HG03159 (cell line): ENCODE data around the gene FBXL13.
A peak's percentile ranks its signal among the peaks of the same experiment; 100 is the strongest.
"Not testable (repeated sequence)": the region's sequence is repeated elsewhere in the genome, so short reads cannot be mapped to it uniquely, and the experiment has no call there.

Experiments used
- ATAC-seq: cut with Tn5 transposase; IDR thresholded peaks from one replicate; pipeline ENCODE4 v1.9.1; 2021; ENCODE audit warnings: mild to moderate bottlenecking, moderate library complexity; ENCODE audit not compliant: unreplicated experiment

The FBXL13 gene

GRCh38 chr7:102869195-102869594, 205.4 kb downstream of the FBXL13 start:
- no peak for ATAC-seq

DNA sequence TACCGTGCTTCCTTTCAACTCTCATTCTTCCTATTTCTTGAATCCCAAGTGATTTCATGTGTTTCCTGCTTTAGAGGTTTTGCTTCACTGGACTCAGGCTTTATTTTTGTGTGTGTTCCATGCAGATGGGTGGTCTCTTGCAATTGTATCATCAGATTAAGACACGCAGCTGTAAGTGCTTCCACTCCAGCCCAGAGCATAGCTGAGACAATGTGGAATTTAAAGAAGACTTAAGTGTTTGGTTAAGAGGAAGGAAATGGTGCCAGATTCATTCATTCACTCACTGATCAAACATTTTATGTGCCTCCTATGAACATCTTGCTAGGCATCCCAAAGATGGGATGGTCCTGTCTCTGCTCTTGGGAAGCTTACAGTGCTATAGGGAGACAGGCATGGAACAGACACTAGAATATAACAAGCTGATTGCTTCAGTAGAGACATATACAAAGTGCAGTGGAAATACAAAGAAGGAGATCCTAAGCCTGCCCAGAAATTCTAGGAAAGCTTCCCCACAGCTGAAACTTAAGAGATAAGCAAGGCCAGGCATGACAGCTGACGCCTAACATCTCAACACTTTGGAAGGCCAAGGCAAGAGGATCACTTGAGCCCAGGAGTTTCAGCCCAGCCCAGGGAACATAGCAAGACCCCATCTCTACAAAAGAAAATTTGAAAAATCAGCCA, 207.9 kb downstream of the FBXL13 start:
- no peak for ATAC-seq

GRCh38 chr7:102864958-102865357, 209.6 kb downstream of the FBXL13 start:
- no peak for ATAC-seq

- ATAC-seq: no peak
Observed at GRCh38 chr7:102860351-102860811, 214.2 kb downstream of the FBXL13 start.

DNA sequence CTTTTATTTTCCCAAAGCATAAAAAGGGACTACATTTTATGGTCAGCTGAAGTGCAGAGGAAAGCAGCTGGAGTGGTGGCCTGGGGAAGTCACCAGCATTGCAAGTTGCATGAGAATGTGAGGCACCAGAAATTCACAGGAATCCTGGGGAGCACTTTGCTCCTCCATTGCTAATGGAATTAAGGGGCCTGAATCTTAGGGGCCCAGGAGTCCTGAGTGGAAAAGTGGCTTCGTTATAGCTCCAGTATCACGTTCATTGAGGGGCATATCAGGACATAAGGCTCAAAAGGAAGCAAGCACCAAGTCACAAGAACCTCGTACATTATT, 214.8 kb downstream of the FBXL13 start:
- ATAC-seq: no peak

DNA sequence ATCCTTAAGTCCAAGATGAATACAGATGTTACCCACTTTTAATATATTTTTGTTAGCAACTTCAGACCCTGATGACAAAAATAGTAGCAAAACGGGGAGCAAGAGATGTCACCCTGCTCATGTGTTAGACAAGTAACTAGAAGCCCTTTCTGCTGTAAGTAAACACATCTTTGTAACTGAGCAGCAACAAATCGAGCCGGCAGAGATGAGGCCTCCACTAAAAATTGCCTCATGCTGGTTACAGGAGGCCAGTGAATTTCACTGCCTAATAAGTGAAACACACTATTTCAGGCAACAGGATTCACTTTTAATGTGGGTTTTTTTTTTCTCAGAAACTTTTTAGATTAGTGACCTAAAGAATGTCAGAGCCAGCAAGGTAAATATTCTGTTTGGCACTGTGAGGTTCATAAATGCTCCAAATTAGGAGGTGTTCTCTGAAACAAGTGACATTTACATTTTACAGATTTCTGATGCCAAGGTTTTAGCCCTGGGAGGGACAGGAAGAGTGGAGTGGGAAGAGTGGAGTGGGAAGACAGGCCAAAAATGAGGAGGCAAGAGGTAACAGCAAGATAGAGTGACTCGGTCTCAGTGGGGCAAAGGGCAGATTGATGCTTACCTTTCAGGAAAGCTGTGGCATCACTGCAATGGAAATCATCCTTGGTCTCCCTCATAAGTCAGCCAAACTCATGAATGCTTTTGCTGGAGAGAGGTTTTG, 215.4 kb downstream of the FBXL13 start:
- ATAC-seq: no peak

DNA sequence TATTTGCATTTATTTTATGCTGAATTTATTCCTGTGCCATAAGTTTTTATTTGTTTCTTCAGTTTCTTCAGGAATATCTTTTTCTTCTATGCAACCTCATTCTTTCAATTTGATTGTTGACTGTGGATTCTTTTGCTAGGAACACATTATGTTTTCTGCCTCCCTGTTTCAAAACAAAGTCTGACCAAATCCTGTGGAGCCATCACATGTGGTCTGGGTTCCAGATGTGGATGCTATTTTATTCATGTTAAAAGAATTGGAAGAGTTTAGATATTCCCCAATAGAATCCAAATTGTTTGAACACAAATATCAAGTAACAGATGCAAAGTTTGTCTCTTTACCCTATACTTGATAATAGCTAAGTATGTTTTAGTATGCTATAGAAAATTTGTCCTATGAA, 218.6 kb downstream of the FBXL13 start:
- ATAC-seq: no peak

DNA sequence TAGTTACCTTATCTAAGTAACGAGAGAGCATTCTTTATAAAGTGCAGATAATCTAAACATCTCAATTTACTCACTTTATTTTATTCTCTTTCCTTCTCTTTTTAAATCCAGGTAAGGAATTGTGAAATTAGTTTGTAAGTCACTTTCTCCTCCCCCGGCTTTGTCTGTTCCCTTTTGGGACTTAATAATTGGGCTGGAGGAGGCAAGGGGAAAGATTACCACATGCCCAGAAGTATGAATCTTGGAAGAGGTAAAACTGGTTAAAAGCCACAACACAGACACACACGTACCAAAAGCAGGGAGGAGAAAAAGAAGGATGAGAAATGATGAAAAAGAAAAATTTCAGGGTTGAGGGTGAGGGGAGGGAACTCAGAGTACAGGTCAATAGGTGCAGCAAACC, 225.1 kb downstream of the FBXL13 start:
- no peak for ATAC-seq

- no peak for ATAC-seq
Observed at GRCh38 chr7:102849079-102849478, 225.5 kb downstream of the FBXL13 start.

DNA sequence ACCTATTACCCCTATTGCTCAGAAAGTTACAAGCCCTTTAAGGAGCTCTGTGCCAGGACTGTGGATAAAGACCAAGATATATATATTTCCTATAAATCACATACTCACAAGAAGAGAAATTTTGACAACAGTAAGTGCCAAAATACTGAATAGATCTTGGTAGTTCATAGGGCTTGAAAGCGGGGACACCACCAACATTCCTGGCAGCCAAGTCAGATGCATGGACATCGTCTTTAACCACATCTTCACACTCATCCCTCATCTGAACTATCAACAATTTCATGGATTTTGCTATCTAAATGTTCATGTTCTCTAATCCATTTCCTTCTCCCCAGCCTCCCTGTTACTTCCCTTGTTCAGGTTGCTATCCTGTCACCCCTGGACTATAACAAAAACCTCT, 229.2 kb downstream of the FBXL13 start:
- ATAC-seq: no peak

DNA sequence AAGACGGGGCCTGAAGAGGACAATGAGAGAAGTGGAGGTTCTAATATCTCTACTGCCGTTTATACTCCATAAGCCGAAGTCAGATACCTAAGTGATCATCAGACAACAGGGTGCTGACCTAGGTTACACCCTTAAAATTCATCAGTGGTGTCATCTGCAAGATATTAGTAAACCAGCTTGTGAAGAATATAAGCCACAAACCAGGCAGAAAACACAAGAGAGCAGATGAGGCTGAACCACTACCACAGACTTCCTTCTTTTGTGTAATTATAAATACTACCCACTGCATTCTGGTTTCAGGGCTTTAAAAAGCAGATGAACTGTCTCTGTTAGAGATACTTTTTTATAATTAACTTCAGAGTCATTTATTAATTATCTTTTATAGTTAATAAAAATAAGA, 230.7 kb downstream of the FBXL13 start:
- ATAC-seq: peak; percentile 83

DNA sequence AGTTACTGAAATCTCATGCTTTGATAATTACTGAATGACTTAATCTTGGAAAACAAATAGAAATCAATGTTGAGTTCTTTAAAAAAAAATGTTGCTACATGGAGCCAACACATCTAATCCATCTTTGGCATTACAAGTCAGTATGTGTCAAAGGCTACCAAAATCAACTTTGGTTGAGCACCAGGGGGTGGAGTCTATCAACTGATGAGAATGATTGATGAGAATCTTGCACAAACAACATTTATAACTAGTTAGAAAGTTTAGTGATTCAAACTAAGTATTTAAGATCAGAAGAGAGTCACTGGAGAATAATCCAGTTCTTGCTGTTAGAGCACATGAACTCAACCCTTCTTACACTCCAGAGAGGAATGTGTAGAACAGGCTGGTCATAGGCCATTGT, 232.3 kb downstream of the FBXL13 start:
- no peak for ATAC-seq

DNA sequence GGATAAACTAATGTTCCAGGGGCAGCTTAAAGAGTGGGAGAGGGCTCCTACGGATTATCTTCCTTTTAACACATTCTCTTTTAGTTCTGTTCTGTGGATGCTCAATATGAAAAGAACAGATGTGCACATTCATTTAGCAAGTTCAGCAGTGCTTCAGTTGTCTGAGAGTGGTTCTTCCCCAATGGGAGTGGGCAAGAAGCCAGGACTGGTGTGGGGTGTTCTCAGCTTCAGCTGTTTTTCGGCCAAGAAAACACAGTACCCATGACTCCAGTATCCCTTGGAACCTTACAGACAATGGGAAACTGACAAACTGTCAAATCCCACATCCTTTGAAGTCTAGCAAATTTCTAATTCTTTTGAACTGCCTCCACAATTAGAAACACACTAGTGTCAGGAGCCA, 233.3 kb downstream of the FBXL13 start:
- ATAC-seq: no peak

GRCh38 chr7:102840404-102840803, 234.2 kb downstream of the FBXL13 start:
- no peak for ATAC-seq

DNA sequence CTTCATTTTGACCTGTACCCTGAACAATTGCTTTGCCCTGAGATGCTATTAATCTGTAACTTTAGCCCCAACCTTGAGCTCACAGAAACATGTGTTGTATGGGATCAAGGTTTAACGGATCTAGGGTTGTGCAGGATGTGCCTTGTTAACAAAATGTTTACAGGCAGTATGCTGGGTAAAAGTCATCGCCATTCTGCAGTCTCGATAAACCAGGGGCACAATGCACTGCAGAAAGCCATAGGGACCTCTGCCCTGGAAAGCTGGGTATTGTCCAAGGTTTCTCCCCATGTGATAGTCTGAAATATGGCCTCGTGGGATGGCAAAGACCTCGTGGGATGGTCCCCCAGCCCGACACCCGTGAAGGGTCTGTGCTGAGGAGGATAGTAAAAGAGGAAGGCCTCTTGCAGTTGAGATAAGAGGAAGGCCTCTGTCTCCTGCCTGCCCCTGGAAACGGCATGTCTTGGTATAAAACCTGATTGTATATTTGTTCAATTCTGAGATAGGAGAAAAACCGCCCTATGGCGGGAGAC, 236.0 kb downstream of the FBXL13 start:
- ATAC-seq: not testable (repeated sequence)

- ATAC-seq: no peak
Observed at GRCh38 chr7:102837802-102838201, 236.8 kb downstream of the FBXL13 start.

DNA sequence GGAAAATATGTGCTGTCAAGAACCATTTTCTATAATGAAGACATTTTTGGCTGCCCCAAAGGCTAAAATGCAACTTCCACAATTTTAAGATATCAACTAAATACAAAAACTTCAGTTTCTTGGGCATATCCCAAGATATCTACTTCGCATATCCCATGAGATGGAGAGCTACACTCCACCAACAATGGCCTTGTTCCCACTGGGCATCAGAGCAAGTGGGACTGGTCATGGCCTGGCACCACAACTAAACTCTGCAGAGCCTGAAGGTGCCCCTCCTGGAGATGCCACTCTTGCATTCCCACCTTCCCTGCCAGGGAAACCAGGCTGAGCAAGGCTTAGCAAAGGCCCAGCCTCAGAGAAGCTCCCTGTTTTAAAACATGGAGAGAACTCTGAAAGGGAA, 237.6 kb downstream of the FBXL13 start:
- ATAC-seq: no peak

GRCh38 chr7:102836191-102836919, 238.2 kb downstream of the FBXL13 start:
- no peak for ATAC-seq

DNA sequence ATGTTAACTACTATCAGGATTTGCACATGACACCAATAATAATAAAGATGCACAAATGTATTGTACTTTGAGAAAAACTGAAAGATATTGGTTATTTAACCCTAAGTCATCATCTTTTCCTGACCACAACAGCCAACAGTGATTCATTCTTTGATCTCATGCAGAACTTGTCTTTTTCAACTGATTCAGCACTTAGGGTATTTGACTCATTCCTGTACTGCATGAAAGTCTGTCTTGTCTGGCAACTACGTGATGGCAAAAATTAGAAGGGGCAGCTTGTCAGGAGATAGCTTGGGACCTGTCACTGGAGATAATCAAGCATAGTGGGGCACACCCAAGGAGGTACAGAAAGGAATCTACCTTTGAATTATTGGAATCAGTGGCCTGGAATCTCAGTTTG, 239.6 kb downstream of the FBXL13 start:
- ATAC-seq: peak; percentile 83

DNA sequence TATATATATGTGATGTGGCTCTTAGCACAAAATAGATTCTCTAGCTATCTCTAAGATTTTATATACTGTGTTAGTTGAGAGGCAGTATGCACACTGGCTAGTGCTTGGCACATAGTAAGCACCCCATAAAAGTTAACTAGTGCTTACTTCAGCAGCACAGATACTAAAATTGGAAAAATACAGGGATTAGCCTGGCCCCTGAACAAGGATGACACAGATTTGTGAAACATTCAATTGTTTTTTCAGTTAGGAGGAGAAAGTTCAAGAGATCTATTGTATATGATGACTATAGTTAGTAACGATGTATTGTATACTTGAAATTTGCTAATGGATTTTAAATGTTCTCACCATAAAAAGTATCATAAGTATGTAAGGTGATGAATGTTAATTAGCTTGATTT, 240.1 kb downstream of the FBXL13 start:
- no peak for ATAC-seq

DNA sequence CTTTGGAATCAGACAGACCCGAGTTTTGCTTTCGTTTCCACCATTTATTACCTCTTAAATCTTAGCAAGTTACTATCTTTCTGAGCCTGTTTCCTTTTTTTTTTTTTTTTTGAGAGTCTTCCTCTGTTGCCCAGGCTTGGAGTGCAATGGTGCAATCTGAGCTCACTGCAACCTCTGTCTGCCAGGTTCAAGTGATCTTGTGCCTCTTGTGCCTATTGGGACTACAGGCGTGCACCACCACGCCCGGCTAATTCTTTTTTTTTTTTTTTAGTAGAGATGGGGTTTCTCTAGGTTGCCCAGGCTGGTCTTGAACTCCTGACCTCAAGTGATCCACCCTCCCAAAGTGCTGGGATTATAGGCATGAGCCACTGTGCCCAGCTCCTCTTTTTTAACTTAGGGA, 241.3 kb downstream of the FBXL13 start:
- no peak for ATAC-seq

GRCh38 chr7:102832674-102833073, 241.9 kb downstream of the FBXL13 start:
- ATAC-seq: no peak
